Measurements from ENCODE around the gene FEV.
"Not testable (repeated sequence)": the region's sequence is repeated elsewhere in the genome, so short reads cannot be mapped to it uniquely, and the experiment has no call there.

FEV gene

DNA sequence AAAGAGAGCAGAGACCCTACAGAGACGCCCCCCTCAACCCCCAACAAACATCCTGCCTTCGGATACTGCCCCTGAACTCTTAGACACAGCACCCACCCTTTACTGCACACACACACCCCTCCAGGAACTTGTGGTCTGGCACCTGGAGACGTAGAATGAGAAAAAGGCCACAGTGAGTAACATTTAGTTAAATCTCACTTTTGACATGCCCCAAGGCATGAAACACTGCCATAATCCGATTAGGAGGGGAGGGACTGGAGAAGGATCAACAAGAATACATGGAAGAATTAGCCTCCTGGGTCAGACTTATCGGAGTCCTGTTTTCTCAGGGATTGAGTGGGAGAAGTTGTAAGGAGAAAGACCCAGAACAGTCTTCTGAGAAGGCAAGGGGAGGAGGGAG lies 21.4 kb downstream of the FEV start:
- DNase-seq: peak; percentile 75

DNA sequence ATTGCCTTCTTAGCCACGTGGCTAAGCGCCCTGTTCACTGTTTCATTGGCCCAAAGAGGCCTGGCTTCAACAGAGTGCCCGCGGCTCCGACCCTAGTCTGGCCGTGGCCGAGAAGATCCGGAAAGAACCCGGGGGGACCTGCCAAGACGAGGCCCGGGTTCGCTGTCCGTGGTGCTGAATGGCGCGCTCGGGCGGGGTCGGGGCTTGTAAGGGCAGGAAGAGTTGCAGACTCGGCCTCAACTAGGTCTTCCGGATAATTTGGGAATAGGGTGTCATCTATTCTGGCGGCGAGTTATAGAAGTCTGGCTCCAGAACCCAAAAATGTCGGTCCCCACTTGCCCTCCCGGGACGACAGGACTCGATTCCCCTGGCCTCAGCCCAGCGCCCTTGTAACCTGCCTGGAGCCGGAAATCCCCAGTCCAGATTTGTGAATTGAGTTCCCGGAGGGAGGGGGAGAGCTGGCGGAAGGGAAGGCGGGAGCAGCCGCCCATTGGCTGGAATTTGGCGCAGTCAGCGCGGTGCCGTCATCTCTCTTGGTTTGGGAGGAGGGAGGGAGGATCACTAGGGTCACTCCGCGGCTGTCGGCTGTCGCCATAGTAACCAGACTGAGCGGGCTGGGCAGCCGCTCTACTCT lies 22.0 kb downstream of the FEV start:
- DNase-seq: peak; percentile 97

GRCh38 chr2:218961651-218962570 lies 23.1 kb downstream of the FEV start:
- peak; percentile 50 for DNase-seq

- no peak for DNase-seq
These were observed 23.8 kb downstream of the FEV start for GRCh38 chr2:218961229-218961628.

- DNase-seq: peak; percentile 22
These were observed 24.4 kb downstream of the FEV start for GRCh38 chr2:218960309-218961165.

- DNase-seq: no peak
These were observed 25.1 kb downstream of the FEV start for GRCh38 chr2:218959761-218960308.

- peak; percentile 87 for DNase-seq
These were observed 25.7 kb downstream of the FEV start, which contains the start of gene CDK5R2 for GRCh38 chr2:218959141-218959731. TSS of gene CDK5R2 (plus strand) at chr2:218959666. CDS start at chr2:218959821, 155 bp downstream.

GRCh38 chr2:218958276-218958675 lies 26.7 kb downstream of the FEV start:
- DNase-seq: no peak

DNA sequence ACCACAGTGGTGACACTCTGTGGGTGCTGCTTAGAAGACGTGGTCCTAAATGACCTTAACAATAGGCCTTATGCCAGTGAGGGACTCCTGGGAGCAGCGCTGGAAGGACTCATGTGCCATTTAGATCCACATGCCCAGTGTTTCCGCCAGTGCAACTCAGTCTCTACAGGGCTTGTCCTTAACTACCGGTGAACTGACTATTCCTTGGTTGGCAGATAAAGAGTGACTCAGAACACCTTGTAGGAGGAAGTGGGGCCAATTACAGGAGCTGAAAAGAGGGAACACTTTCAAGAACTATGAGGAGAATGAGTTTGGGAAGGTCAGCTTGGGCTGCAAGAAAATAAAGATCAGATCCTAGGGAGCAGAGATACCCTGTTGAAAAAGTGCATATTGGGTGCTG lies 27.3 kb downstream of the FEV start:
- DNase-seq: no peak

GRCh38 chr2:218956039-218956438 lies 28.9 kb downstream of the FEV start:
- DNase-seq: no peak

DNA sequence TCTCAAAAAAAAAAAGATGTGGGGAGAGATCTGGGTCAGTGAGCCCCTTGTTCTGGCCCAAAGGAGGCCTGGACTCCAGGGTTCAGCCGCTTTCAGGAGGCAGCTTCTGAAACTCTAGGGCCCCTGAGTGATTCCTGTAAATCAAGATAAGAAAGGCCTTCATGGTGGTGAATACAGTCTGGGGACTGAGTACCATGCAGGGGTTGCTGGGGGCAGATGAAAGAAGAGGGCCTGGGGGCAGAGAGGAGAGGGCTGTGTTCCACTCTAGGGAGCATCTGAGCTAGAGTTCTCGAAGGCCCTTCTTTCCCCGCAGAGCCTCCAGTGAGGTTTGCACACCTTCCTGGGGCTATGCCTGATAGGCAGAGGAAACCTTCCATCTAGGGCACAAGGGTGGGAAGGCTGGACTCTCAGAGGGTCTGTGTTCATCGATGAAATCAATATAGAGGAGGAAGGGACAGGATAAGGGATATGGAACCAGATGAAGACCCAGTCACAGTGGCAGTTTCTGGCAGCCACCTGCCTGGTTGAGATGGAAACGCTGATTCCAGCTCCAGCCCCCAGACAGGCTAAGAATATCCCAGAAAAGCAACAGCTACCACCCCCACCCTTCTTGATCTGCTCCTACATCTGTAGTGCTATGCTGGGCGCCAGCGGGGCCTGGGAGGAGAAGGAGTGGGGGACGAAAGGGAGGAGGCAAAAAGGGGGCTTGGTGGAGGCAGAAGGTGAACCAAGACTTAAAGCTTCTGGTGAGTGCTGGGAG lies 30.3 kb downstream of the FEV start:
- DNase-seq: no peak

DNA sequence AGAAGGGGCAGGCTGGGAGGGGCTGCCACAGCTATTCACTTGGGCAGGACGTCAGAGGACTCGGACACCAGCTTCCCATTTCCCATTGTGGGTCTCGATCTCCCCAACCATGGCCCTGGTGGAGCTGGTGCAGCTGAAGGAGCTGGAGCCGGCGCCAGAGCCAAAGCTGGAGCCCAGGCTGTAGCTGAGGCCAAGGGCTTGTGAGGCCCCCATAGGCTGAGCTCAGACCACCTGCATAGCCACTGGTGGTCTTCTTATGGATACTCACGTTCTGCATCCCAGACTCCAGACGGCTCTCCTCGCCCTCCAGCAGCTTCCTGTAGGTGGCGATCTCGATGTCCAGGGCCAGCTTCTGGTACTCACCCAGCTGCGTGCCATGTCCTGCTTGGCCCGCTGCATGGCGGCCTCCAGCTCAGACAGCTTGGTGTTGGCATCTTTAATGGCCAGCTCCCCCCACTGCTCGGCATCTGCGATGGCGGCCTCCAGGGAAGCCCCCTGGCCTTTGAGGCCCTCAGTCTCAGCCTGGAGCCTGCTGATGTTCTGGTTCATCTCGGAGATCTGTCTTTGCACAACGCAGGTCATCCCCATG lies 31.5 kb downstream of the FEV start:
- no peak for DNase-seq

DNA sequence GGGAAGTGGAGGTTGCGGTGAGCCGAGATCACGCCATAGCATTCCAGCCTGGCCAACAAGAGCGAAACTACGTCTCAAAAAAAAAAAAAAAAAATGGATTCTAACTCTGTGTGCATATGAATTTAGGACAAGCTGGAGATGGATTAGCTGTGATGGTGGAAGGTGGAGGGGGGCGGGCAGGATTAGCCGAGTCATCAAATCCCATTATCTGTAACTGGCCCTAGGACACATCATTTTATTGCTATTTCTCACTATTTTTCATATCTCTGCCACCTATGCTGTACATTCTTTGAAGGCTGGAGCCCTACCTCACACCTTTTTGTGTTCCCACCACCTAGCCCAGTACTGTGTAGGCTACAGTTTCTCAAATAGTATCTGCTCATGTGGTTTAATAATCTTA lies 32.8 kb downstream of the FEV start:
- no peak for DNase-seq

GRCh38 chr2:218946621-218947020 lies 38.4 kb downstream of the FEV start:
- DNase-seq: no peak

DNA sequence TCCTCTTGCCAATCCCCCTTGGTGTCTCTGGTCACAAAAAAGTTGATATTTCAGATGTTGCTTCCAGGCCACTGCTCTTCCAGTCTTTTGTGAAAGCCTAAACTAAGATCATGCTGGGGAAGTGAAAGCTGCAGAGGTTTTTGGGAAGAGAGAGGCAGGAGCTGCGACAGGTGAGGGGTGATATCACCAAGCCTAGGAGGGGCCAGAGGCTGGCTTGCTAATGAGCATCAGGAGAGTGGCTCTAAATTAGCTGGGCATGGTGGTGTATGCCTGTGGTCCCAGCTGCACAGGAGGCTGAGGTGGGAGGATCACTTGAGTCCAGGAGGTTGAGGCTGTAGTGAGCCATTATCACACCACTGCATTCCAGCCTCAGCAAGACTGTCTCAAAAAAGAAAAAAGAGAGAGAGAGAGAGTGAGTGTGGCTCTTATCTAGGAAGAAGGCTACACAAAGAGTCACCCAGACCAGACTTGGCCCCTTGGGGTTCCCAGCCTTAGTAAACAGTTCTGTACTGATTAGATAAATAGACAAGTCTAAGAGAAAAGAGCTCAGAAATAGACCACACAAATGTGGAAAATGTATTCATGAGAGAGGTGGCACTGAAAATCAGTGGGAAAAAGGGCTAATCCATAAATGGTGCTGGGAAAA lies 40.1 kb downstream of the FEV start:
- DNase-seq: no peak

DNA sequence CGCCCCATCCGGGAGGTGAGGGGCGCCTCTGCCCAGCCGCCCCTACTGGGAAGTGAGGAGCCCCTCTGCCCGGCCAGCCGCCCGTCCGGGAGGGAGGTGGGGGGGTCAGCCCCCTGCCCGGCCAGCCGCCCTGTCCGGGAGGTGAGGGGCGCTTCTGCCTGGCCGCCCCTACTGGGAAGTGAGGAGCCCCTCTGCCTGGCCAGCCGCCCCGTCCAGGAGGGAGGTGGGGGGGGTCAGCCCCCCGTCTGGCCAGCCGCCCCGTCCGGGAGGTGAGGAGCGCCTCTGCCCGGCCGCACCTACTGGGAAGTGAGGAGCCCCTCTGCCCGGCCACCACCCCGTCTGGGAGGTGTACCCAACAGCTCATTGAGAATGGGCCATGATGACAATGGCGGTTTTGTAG lies 53.2 kb downstream of the FEV start:
- not testable (repeated sequence) for DNase-seq

Measured in DMS79 treated with DMSO at 0.1 percent for 48 hours (cell line).